GM12874 (cell line): ENCODE data around the gene HEBP2.
A peak's percentile ranks its signal among the peaks of the same experiment; 100 is the strongest.

Source experiments
- CTCF ChIP-seq: IDR thresholded peaks from 2 replicates; pipeline ENCODE4 v1.5.1; 2011; ENCODE audit warnings: low read depth, mild to moderate bottlenecking, control low read depth, low read length, moderate library complexity; ENCODE audit not compliant: insufficient read depth

The HEBP2 gene

GRCh38 chr6:138421089-138421488 lies 17.1 kb downstream of the HEBP2 start:
- TF ChIP-seq CTCF: no peak

- TF ChIP-seq CTCF: no peak
These were observed 17.6 kb downstream of the HEBP2 start for GRCh38 chr6:138421608-138422007.

- no peak for TF ChIP-seq CTCF
These were observed 18.8 kb downstream of the HEBP2 start for GRCh38 chr6:138422861-138423260.

GRCh38 chr6:138424004-138424904 lies 20.2 kb downstream of the HEBP2 start:
- no peak for TF ChIP-seq CTCF

- TF ChIP-seq CTCF: no peak
These were observed 22.6 kb downstream of the HEBP2 start for GRCh38 chr6:138426500-138427123.

GRCh38 chr6:138427701-138428100 lies 23.7 kb downstream of the HEBP2 start:
- no peak for TF ChIP-seq CTCF

GRCh38 chr6:138428944-138429598 lies 25.0 kb downstream of the HEBP2 start:
- TF ChIP-seq CTCF: 0 out of 2 replicates have a peak, but pooled peaks have one; percentile 23
